HEK293 (cell line): ENCODE results near the gene MGMT.

Experiments
- CTCF ChIA-PET: fragments of 350-600 bp; formaldehyde crosslinking; extraction: SDS; loops from one replicate; lab custom pipeline; 2021; ENCODE audit warnings: antibody characterized with exemption; lab: Yijun Ruan, JAX
- POLR2A ChIA-PET: fragments of 300-600 bp; formaldehyde crosslinking; extraction: SDS; loops from one replicate; lab custom pipeline; 2020; ENCODE audit warnings: antibody characterized with exemption, inconsistent platforms; lab: Yijun Ruan, JAX
- H3K27ac ChIP-seq: fragments of 200-500 bp; sonication (Bioruptor generic); 2 replicates; pipeline ENCODE4 v1.5.1; 2014; ENCODE audit warnings: low read depth, low read length, control low read depth, inconsistent platforms; ENCODE audit errors: extremely low read depth
- H3K36me3 ChIP-seq, 2 experiments: fragments of 200-500 bp in 1 of 2; sonication (Bioruptor generic) in 1 of 2; 1 replicate in 1 of 2; 2 replicates in 1 of 2; pipeline ENCODE4 v1.5.1; 2014 to 2017; ENCODE audit warnings: inconsistent platforms in 2 of 2, low read length in 2 of 2; ENCODE audit not compliant: control insufficient read depth in 2 of 2, insufficient read depth in 1 of 2
- H3K4me1 ChIP-seq: fragments of 200-500 bp; sonication (Bioruptor generic); 2 replicates; pipeline ENCODE4 v1.5.1; 2014; ENCODE audit warnings: mild to moderate bottlenecking, low read length, inconsistent platforms; ENCODE audit not compliant: control insufficient read depth, insufficient read depth
- H3K4me3 ChIP-seq: 2 replicates; pipeline ENCODE4 v1.5.1; 2011; ENCODE audit warnings: low read depth, mild to moderate bottlenecking, control low read depth, low read length, moderate library complexity
- H3K9me3 ChIP-seq: fragments of 200-500 bp; sonication (Bioruptor generic); 2 replicates; pipeline ENCODE4 v1.5.1; 2014; ENCODE audit warnings: low read depth, low read length, inconsistent platforms; ENCODE audit not compliant: control insufficient read depth, insufficient read depth
- INSM2 ChIP-seq: fragments of 450-650 bp; formaldehyde crosslinking; IDR thresholded peaks from 2 replicates; pipeline ENCODE4 v1.5.1; 2016; ENCODE audit warnings: missing biosample characterization, missing genetic modification characterization
- ZEB2 ChIP-seq: fragments of 450-650 bp; formaldehyde crosslinking; IDR thresholded peaks from 2 replicates; pipeline ENCODE4 v1.5.1; 2016; ENCODE audit warnings: missing biosample characterization, missing genetic modification characterization
- ZNF175 ChIP-seq: fragments of 450-650 bp; formaldehyde crosslinking; IDR thresholded peaks from 2 replicates; pipeline ENCODE4 v1.5.1; 2016; ENCODE audit warnings: missing biosample characterization, missing genetic modification characterization
- ZNF24 ChIP-seq: fragments of 450-650 bp; formaldehyde crosslinking; IDR thresholded peaks from 2 replicates; pipeline ENCODE4 v1.5.1; 2016; ENCODE audit warnings: missing biosample characterization, missing genetic modification characterization
- ZNF366 ChIP-seq: fragments of 450-650 bp; formaldehyde crosslinking; conservative IDR thresholded peaks from 2 replicates; pipeline ENCODE4 v1.5.1; 2016; ENCODE audit warnings: missing biosample characterization, missing genetic modification characterization
- ZNF488 ChIP-seq: fragments of 450-650 bp; formaldehyde crosslinking; IDR thresholded peaks from 2 replicates; pipeline ENCODE4 v1.5.1; 2016; ENCODE audit warnings: missing biosample characterization, missing genetic modification characterization
- ZNF518A ChIP-seq: fragments of 450-650 bp; formaldehyde crosslinking; conservative IDR thresholded peaks from 2 replicates; pipeline ENCODE4 v1.5.1; 2016; ENCODE audit warnings: low read depth, missing biosample characterization, missing genetic modification characterization
- ZNF610 ChIP-seq: fragments of 450-650 bp; formaldehyde crosslinking; IDR thresholded peaks from 2 replicates; pipeline ENCODE4 v1.5.1; 2016; ENCODE audit warnings: missing biosample characterization, missing genetic modification characterization, borderline replicate concordance
- ZNF677 ChIP-seq: fragments of 450-650 bp; IDR thresholded peaks from 2 replicates; pipeline ENCODE4 v1.5.0; 2018; ENCODE audit warnings: missing biosample characterization, mild to moderate bottlenecking, missing genetic modification characterization, moderate library complexity
- ZNF76 ChIP-seq: fragments of 450-650 bp; formaldehyde crosslinking; IDR thresholded peaks from 2 replicates; pipeline ENCODE4; 2016; ENCODE audit warnings: low read depth, missing biosample characterization, missing genetic modification characterization, borderline replicate concordance

The MGMT gene

DNA sequence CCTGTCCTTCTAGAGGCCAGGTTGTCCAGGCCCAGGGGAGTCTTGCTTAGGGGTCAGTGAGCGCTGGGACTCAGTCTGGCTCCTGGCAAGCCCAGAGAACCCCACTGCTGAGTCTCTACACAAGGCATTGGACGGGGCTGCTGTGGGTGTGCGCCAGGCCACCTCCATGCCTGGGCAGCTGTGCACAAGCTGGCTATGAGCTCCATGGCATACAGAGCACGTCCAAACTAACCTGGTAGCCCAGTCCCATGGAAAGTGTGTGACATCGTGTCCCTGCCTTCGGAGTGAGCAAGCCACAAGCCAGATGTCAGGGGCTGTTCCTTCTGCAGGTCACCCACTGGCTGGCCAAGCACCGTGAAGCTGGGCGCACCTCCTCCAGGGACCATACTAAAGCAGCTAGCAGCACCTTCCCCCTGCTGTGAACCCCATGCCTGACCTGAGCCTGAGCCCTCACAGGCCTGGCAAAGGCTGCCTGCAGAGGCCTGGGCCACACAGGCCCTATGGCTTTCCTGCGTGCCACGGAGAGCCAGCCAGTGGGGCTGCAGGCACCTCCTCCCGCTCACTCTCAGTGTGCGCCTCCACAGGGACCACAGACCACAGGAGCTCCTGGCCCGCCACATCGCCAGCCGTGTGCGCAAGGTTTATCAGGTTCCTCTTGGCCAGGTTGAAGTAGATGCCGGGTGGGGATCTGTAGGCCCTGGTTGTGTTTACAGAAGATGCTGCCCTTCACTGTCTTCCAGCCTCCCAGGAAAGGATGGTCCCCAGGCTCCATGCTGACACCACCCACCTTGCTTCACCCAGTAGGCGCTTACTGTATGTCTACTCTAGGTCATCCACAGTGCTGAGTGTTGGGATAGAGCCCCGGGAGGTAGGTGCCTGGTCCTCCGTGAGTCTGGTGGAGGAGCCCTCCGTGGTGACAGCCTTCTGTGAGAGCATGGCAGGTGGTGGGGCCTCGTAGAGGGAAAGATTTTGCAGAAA is 277.4 kb downstream of the MGMT start:
- H3K36me3 ChIP-seq: no peaks in the 10 kb centered on the region
- H3K4me1 ChIP-seq: no peaks in the 10 kb centered on the region
- TF ChIP-seq ZNF610 (tag by site-specific recombination): no peak
- no peak for TF ChIP-seq ZNF366
- TF ChIP-seq ZNF175 (tag by site-specific recombination): no peak
- TF ChIP-seq INSM2 (tag by site-specific recombination): no peak
- no peak for TF ChIP-seq ZEB2 (tag by site-specific recombination)
- H3K9me3 ChIP-seq: peaks cover 2% of the 10 kb centered on the region
- POLR2A ChIA-PET: no interaction called here
- CTCF ChIA-PET: no interaction called here
- H3K27ac ChIP-seq: no peak overlapping the region
- no peak overlapping the region for H3K4me3 ChIP-seq

GRCh38 chr10:129745186-129745750 is 278.2 kb downstream of the MGMT start:
- H3K9me3 ChIP-seq: peaks cover 2% of the 10 kb centered on the region
- ChIA-PET CTCF (no interaction called here), POLR2A (no interaction called here)

More at GRCh38 chr10:129745186-129745750, 278.2 kb downstream of the MGMT start:
- TF ChIP-seq ZNF24 (tag by site-specific recombination): no peak
- TF ChIP-seq ZNF677: no peak
- no peak for TF ChIP-seq ZNF518A (tag by site-specific recombination)
- TF ChIP-seq ZNF488 (tag by site-specific recombination): no peak
- TF ChIP-seq ZNF76 (tag by site-specific recombination): no peak
- Histone ChIP-seq H3K36me3 (no peaks in the 10 kb centered on the region), H3K4me3 (no peak overlapping the region), H3K4me1 (no peaks in the 10 kb centered on the region), H3K27ac (no peak overlapping the region)
